Activated naive CD4-positive, alpha-beta T cell treated with anti-CD3 and anti-CD28 coated beads for 36 hours (primary cell): ENCODE results near the gene CORO2A. TPM values are rescaled to one million over a fixed set of nuclear protein-coding genes. Genes with fewer than 3 reads are reported as not detected.

Source experiments
- microRNA-seq: library from miRNA; unstranded; fragments of <30 nt; microRNA quantifications from one replicate; pipeline ENCODE4 v1.2.0, GENCODE V29; 2022; ENCODE audit warnings: borderline microRNAs expressed, borderline replicate concordance
- total RNA-seq, 2 experiments: library from RNA; stranded (reverse); gene quantifications; one replicate each; pipeline ENCODE4 v1.2.3, GENCODE V29; 2021

Gene CORO2A
- total RNA-seq, 2 experiments from 2014 or later, result 8.1 to 8.2 TPM

Small RNA genes within 50 kb of the gene (microRNA-seq; reads per million reads assigned to microRNA genes)
- not detected for gene MIR6854

Other genes with a start within 250 kb of the CORO2A start
- gene ANP32B, start 209.3 kb downstream of the CORO2A start, total RNA-seq, result 100 to 1,000 TPM; 412 to 414 TPM
- 10 to 100 TPM; 46.1 to 51.0 TPM for gene NANS, start 135.9 kb downstream of the CORO2A start, total RNA-seq
- gene TRIM14, start 73.4 kb downstream of the CORO2A start, total RNA-seq, result 10 to 100 TPM; 49.6 to 55.0 TPM
- gene TBC1D2, start 63.0 kb upstream of the CORO2A start, total RNA-seq, result 1 to 10 TPM; 2.4 to 2.5 TPM